Hematopoietic multipotent progenitor cell treated with erythropoietin and hydrocortisone succinate and interleukin-3 and kit ligand, for 15 days (in vitro differentiated cells): ENCODE data around the gene NTNG1.

Experiments
- DNase-seq: peaks from one replicate; pipeline ENCODE4 v3.0.0-alpha.2; 2015; ENCODE audit warnings: low spot score

Gene NTNG1

GRCh38 chr1:107501081-107501605 is 360.3 kb downstream of the NTNG1 start:
- DNase-seq = no peak

- no peak for DNase-seq
These were observed 369.5 kb downstream of the NTNG1 start for GRCh38 chr1:107510347-107510746.

GRCh38 chr1:107512836-107513235 is 372.0 kb downstream of the NTNG1 start:
- no peak for DNase-seq

- no peak for DNase-seq
These were observed 374.0 kb downstream of the NTNG1 start for GRCh38 chr1:107514841-107515240.

GRCh38 chr1:107515702-107516101 is 374.9 kb downstream of the NTNG1 start:
- DNase-seq = no peak

GRCh38 chr1:107523061-107523460 is 382.2 kb downstream of the NTNG1 start:
- DNase-seq = no peak

GRCh38 chr1:107523736-107524135 is 382.9 kb downstream of the NTNG1 start:
- no peak for DNase-seq

- DNase-seq = no peak
These were observed 383.5 kb downstream of the NTNG1 start for GRCh38 chr1:107524301-107524700.

- no peak for DNase-seq
These were observed 384.3 kb downstream of the NTNG1 start for GRCh38 chr1:107525145-107525544.

GRCh38 chr1:107525961-107526360 is 385.1 kb downstream of the NTNG1 start:
- no peak for DNase-seq

- no peak for DNase-seq
These were observed 385.8 kb downstream of the NTNG1 start for GRCh38 chr1:107526524-107527198.

- no peak for DNase-seq
These were observed 388.8 kb downstream of the NTNG1 start for GRCh38 chr1:107529511-107530149.

- DNase-seq = no peak
These were observed 389.7 kb downstream of the NTNG1 start for GRCh38 chr1:107530543-107530942.

- DNase-seq = no peak
These were observed 390.4 kb downstream of the NTNG1 start for GRCh38 chr1:107531065-107531908.

GRCh38 chr1:107532318-107532717 is 391.5 kb downstream of the NTNG1 start:
- DNase-seq = no peak
